GM23248 (cell line): ENCODE data around the gene UCP3. TPM values are rescaled to one million over a fixed set of nuclear protein-coding genes. Genes with fewer than 3 reads are reported as not detected.

Source experiments
- DNase-seq: peaks from one replicate; pipeline ENCODE4 v3.0.0-alpha.2; 2015
- H2AFZ ChIP-seq: fragments of 200-600 bp; sonication (generic); 2 replicates; pipeline ENCODE4 v1.6.1; 2016; ENCODE audit warnings: antibody characterized with exemption
- H3F3A ChIP-seq: fragments of 200-600 bp; sonication (generic); 2 replicates; pipeline ENCODE4 v1.6.1; 2016; ENCODE audit warnings: mild to moderate bottlenecking, antibody characterized with exemption, mixed run types; ENCODE audit not compliant: insufficient read depth
- H3K27ac ChIP-seq: fragments of 200-600 bp; sonication (generic); 2 replicates; pipeline ENCODE4 v1.5.1; 2016; ENCODE audit warnings: mild to moderate bottlenecking
- H3K27me3 ChIP-seq: fragments of 200-600 bp; sonication (generic); replicated peaks from 2 replicates; pipeline ENCODE4 v1.6.1; 2016; ENCODE audit warnings: mild to moderate bottlenecking; ENCODE audit not compliant: insufficient read depth
- H3K36me3 ChIP-seq: fragments of 200-600 bp; sonication (generic); 2 replicates; pipeline ENCODE4 v1.6.1; 2016; ENCODE audit warnings: low read depth, mild to moderate bottlenecking
- H3K4me1 ChIP-seq: fragments of 200-600 bp; sonication (generic); 2 replicates; pipeline ENCODE4 v1.6.1; 2016; ENCODE audit warnings: mild to moderate bottlenecking; ENCODE audit not compliant: insufficient read depth
- H3K4me2 ChIP-seq: fragments of 200-600 bp; sonication (generic); one replicate; pipeline ENCODE4 v1.6.1; 2016; ENCODE audit warnings: mild to moderate bottlenecking; ENCODE audit not compliant: unreplicated experiment
- H3K4me3 ChIP-seq: fragments of 200-600 bp; sonication (generic); 2 replicates; pipeline ENCODE4 v1.5.1; 2016; ENCODE audit warnings: mild to moderate bottlenecking
- H3K79me2 ChIP-seq: fragments of 200-600 bp; sonication (generic); 2 replicates; pipeline ENCODE4 v1.6.1; 2016; ENCODE audit warnings: mild to moderate bottlenecking; ENCODE audit not compliant: insufficient read depth
- H3K9ac ChIP-seq: fragments of 200-600 bp; sonication (generic); 2 replicates; pipeline ENCODE4 v1.6.1; 2016; ENCODE audit warnings: mild to moderate bottlenecking
- H3K9me2 ChIP-seq: fragments of 200-600 bp; sonication (generic); 2 replicates; pipeline ENCODE4 v1.6.1; 2016; ENCODE audit warnings: mixed run types, mild to moderate bottlenecking, moderate library complexity; ENCODE audit not compliant: insufficient read depth
- H3K9me3 ChIP-seq: fragments of 200-600 bp; sonication (generic); one replicate; pipeline ENCODE4 v1.6.1; 2017; ENCODE audit warnings: low read depth
- H4K20me1 ChIP-seq: fragments of 200-600 bp; sonication (generic); 2 replicates; pipeline ENCODE4 v1.6.0; 2016; ENCODE audit not compliant: insufficient read depth
- EZH2 ChIP-seq: fragments of 200-600 bp; sonication (generic); IDR thresholded peaks from 2 replicates; pipeline ENCODE4 v1.6.1; 2018; ENCODE audit warnings: antibody characterized with exemption, mild to moderate bottlenecking; ENCODE audit not compliant: insufficient read depth, poor library complexity, severe bottlenecking
- EZH2phosphoT487 ChIP-seq: fragments of 200-600 bp; sonication (generic); IDR thresholded peaks from 2 replicates; pipeline ENCODE4 v1.6.1; 2018; ENCODE audit warnings: antibody characterized with exemption, moderate library complexity, mild to moderate bottlenecking, low read depth; ENCODE audit not compliant: insufficient read depth
- WGBS, 2 experiments: methylation state at CpG; one replicate each; pipeline ENCODE4 v1.1.6; 2015 to 2017; ENCODE audit warnings: low lambda C conversion rate in 2 of 2, low coverage in 1 of 2; ENCODE audit errors: missing lambda C conversion rate in 2 of 2; 5-methylcytosine and 5-hydroxymethylcytosine counted together
- in situ Hi-C: fragments of 300-500 bp; cut with MboI; formaldehyde crosslinking; loops from 2 replicates; pipeline ENCODE4 v1.15.0; 2020
- polyA plus RNA-seq: library from polyadenylated mRNA; unstranded; fragments of >200 nt; fragmentation: Nextera tagmentation; extraction: Ambion mirVana; gene quantifications from 2 replicates; pipeline ENCODE4 v1.2.1, GENCODE V29; 2016
- total RNA-seq: library from RNA; depleted of rRNA; stranded (reverse); fragments of >200 nt; shearing (Covaris generic); gene quantifications from 2 replicates; pipeline ENCODE4 v1.2.3, GENCODE V29; 2014

UCP3 gene
- total and polyA plus RNA-seq, 2 experiments from 2014 or later: 0.11 TPM; not detected in 1

GRCh38 chr11:73971175-73971719 is 37.6 kb downstream of the UCP3 start:
- Histone ChIP-seq H3K9me3 (no peaks in the 10 kb centered on the region), H3K4me1 (peaks cover 10% of the 10 kb centered on the region; the same call in 1 of the 2 replicates), H3K4me2 (no peak overlapping the region), H3K9ac (no peak overlapping the region), H3K36me3 (no peaks in the 10 kb centered on the region), H3K27ac (no peak overlapping the region), H3K27me3 (no peaks in the 10 kb centered on the region), H3K79me2 (no peaks in the 10 kb centered on the region), H3K4me3 (no peak overlapping the region), H2AFZ (no peak overlapping the region), H3K9me2 (no peaks in the 10 kb centered on the region), H4K20me1 (no peaks in the 10 kb centered on the region), H3F3A (no peaks in the 10 kb centered on the region)
- no peak for DNase-seq
- in situ Hi-C loops: no loop called here
- WGBS, 2 experiments: 78 to 79% methylated on average over 6 of the region's 6 CpGs
- TF ChIP-seq EZH2 (no peak), EZH2phosphoT487 (no peak)

- H3K9ac ChIP-seq: no peak overlapping the region
- TF ChIP-seq EZH2 (no peak), EZH2phosphoT487 (no peak)
- H3K27me3 ChIP-seq: no peaks in the 10 kb centered on the region
- no peak overlapping the region for H3K4me3 ChIP-seq
- no peaks in the 10 kb centered on the region for H3F3A ChIP-seq
- in situ Hi-C loops: no loop called here
- H3K36me3 ChIP-seq: no peaks in the 10 kb centered on the region
- no peaks in the 10 kb centered on the region for H3K9me2 ChIP-seq
- no peak overlapping the region for H3K27ac ChIP-seq
- H2AFZ ChIP-seq: no peak overlapping the region
- peaks cover 10% of the 10 kb centered on the region; the same call in 1 of the 2 replicates for H3K4me1 ChIP-seq
- H4K20me1 ChIP-seq: no peaks in the 10 kb centered on the region
- 82 to 85% methylated on average over 13 of the region's 13 CpGs for WGBS, 2 experiments
- DNase-seq: no peak
- H3K79me2 ChIP-seq: no peaks in the 10 kb centered on the region
- no peaks in the 10 kb centered on the region for H3K9me3 ChIP-seq
- no peak overlapping the region for H3K4me2 ChIP-seq
Observed at GRCh38 chr11:73969991-73970800, 38.7 kb downstream of the UCP3 start.

GRCh38 chr11:73969091-73969490 is 39.8 kb downstream of the UCP3 start:
- 57 to 70% methylated on average over 2 of the region's 2 CpGs for WGBS, 2 experiments

GRCh38 chr11:73968356-73968966 is 40.4 kb downstream of the UCP3 start:
- no peaks in the 10 kb centered on the region for H3K9me3 ChIP-seq
- H3K36me3 ChIP-seq: no peaks in the 10 kb centered on the region
- 90 to 92% methylated on average over 15 of the region's 15 CpGs for WGBS, 2 experiments
- TF ChIP-seq EZH2 (no peak), EZH2phosphoT487 (no peak)
- DNase-seq: no peak
- H3K27ac ChIP-seq: no peak overlapping the region
- H3F3A ChIP-seq: no peaks in the 10 kb centered on the region
- in situ Hi-C loops: no loop called here
- H3K27me3 ChIP-seq: no peaks in the 10 kb centered on the region
- H3K4me1 ChIP-seq: peaks cover 3% of the 10 kb centered on the region; the same call in 1 of the 2 replicates
- no peaks in the 10 kb centered on the region for H4K20me1 ChIP-seq
- no peak overlapping the region for H3K4me2 ChIP-seq
- H3K9me2 ChIP-seq: no peaks in the 10 kb centered on the region
- no peak overlapping the region for H3K9ac ChIP-seq
- no peak overlapping the region for H3K4me3 ChIP-seq
- H3K79me2 ChIP-seq: no peaks in the 10 kb centered on the region
- no peak overlapping the region for H2AFZ ChIP-seq

More at GRCh38 chr11:73969091-73969490, 39.8 kb downstream of the UCP3 start:
- Histone ChIP-seq H3K4me3 (no peak overlapping the region), H4K20me1 (no peaks in the 10 kb centered on the region), H3K9me3 (no peaks in the 10 kb centered on the region), H3K79me2 (no peaks in the 10 kb centered on the region), H3K9ac (no peak overlapping the region), H3K4me2 (no peak overlapping the region), H2AFZ (no peak overlapping the region), H3F3A (no peaks in the 10 kb centered on the region), H3K27ac (no peak overlapping the region), H3K36me3 (no peaks in the 10 kb centered on the region), H3K27me3 (no peaks in the 10 kb centered on the region), H3K9me2 (no peaks in the 10 kb centered on the region), H3K4me1 (peaks cover 10% of the 10 kb centered on the region; the same call in 1 of the 2 replicates)
- TF ChIP-seq EZH2phosphoT487 (no peak), EZH2 (no peak)
- in situ Hi-C loops: no loop called here
- no peak for DNase-seq
